BJ (cell line): Measurements from ENCODE around the gene CHCHD6. TPM values are rescaled to one million over a fixed set of nuclear protein-coding genes. Genes with fewer than 3 reads are reported as not detected.

ENCODE experiments used
- CTCF ChIA-PET: fragments of 350-600 bp; formaldehyde crosslinking; extraction: SDS; loops from one replicate; lab custom pipeline; 2021; ENCODE audit warnings: antibody characterized with exemption, inconsistent platforms; lab: Yijun Ruan, JAX
- POLR2A ChIA-PET: fragments of 300-600 bp; sonication (Branson Sonifier 250); formaldehyde crosslinking; extraction: SDS; loops from one replicate; lab custom pipeline; 2021; ENCODE audit warnings: antibody characterized with exemption; lab: Charles Lee
- DNase-seq: peaks from one replicate; pipeline ENCODE4 v3.0.0-alpha.2; 2011; ENCODE audit warnings: low read depth
- H3K27me3 ChIP-seq: 2 replicates; pipeline ENCODE4 v1.6.0; 2011; ENCODE audit warnings: low read length; ENCODE audit not compliant: control insufficient read depth, insufficient read depth
- H3K36me3 ChIP-seq: 2 replicates; pipeline ENCODE4 v1.5.1; 2011; ENCODE audit warnings: low read length; ENCODE audit not compliant: control insufficient read depth, insufficient read depth
- H3K4me3 ChIP-seq: 2 replicates; pipeline ENCODE4 v1.5.1; 2011; ENCODE audit warnings: low read depth, mild to moderate bottlenecking, control low read depth, low read length
- CTCF ChIP-seq: IDR thresholded peaks from 2 replicates; pipeline ENCODE4 v1.5.1; 2011; ENCODE audit warnings: low read depth, mild to moderate bottlenecking, control low read depth, inconsistent platforms, low read length, moderate library complexity; ENCODE audit not compliant: insufficient read depth
- polyA plus RNA-seq: library from polyadenylated mRNA; depleted of rRNA; stranded (reverse); fragments of >200 nt; gene quantifications from 2 replicates; pipeline ENCODE4 v1.2.3, GENCODE V29; 2011

The CHCHD6 gene
- polyA plus RNA-seq, 1 experiment = 23.7 TPM

DNA sequence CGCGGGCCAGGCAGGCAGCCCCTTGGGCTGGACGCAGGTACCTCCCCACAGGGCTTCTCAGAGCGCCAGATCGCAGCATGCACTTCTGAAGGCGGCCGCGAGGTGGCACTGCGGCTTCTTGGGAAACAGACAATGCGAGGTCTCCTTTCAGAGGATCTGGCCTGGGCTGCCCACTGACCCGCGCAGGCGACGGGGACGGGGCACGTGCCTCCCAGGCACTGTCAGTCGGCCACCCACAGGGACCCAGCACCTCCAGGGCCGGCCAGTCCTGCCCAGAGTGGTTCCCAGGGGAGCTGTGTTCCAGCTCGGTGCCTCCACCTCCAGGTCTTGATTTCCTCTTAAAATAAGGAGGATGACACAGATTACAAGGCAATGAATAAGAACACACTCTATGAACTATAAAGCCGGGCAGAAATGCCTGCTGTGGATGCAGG is 24.7 kb upstream of the CHCHD6 start:
- peak; percentile 97 for TF ChIP-seq CTCF
- peaks cover 6% of the 10 kb centered on the region for H3K27me3 ChIP-seq
- DNase-seq = no peak
- no peaks in the 10 kb centered on the region for H3K36me3 ChIP-seq
- H3K4me3 ChIP-seq = no peak overlapping the region
- ChIA-PET CTCF (interaction anchor here (0.6 to 6.0 kb wide), 37 partner anchors 8 to 1320 kb away, joined by 3 to 61 read pairs (median 4); partner anchors contain the start of genes CHST13 and PLXNA1), POLR2A (no interaction called here)

GRCh38 chr3:126679831-126680666 is 24.0 kb upstream of the CHCHD6 start:
- DNase-seq = no peak
- TF ChIP-seq CTCF = no peak
- Histone ChIP-seq H3K27me3 (peaks cover 5% of the 10 kb centered on the region), H3K36me3 (no peaks in the 10 kb centered on the region), H3K4me3 (no peak overlapping the region)
- ChIA-PET POLR2A (no interaction called here), CTCF (interaction anchor here (0.6 to 6.0 kb wide), 33 partner anchors 9 to 1320 kb away, joined by 3 to 61 read pairs (median 6); partner anchors contain the start of gene CHST13)

DNA sequence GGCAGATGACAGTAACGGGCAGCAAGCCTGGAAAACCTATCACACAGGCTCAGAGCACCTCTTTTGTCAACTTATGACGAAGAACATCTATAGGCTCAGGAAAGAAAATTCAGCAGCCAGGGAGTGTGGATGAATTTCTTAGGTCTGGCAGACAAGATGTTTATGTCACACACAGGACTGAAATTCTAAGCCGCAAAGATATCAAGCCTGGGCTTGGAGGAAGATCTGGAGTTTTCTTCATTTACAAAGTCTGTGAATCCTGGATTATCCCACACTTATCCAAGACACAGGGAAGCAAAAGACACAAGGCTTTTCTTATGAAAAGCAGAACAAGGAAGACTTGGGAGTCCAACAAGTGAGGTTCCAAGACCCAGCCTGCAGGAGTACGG is 23.4 kb upstream of the CHCHD6 start:
- peaks cover 4% of the 10 kb centered on the region for H3K27me3 ChIP-seq
- TF ChIP-seq CTCF = no peak
- ChIA-PET CTCF (interaction anchor here (1.1 to 6.0 kb wide), 18 partner anchors 9 to 868 kb away, joined by 3 to 61 read pairs (median 6); partner anchors contain the start of gene CHST13), POLR2A (no interaction called here)
- no peak overlapping the region for H3K4me3 ChIP-seq
- no peaks in the 10 kb centered on the region for H3K36me3 ChIP-seq
- no peak for DNase-seq

- no peak for DNase-seq
- H3K27me3 ChIP-seq = peaks cover 1% of the 10 kb centered on the region; the same call in 1 of the 2 replicates
- ChIA-PET CTCF (interaction anchor here (0.7 to 6.0 kb wide), 7 partner anchors 13 to 866 kb away, joined by 3 to 57 read pairs (median 3); partner anchors contain the start of gene PLXNA1), POLR2A (no interaction called here)
- no peaks in the 10 kb centered on the region for H3K36me3 ChIP-seq
- TF ChIP-seq CTCF = no peak
- H3K4me3 ChIP-seq = no peak overlapping the region
Measured at GRCh38 chr3:126682009-126682408, 22.0 kb upstream of the CHCHD6 start.

DNA sequence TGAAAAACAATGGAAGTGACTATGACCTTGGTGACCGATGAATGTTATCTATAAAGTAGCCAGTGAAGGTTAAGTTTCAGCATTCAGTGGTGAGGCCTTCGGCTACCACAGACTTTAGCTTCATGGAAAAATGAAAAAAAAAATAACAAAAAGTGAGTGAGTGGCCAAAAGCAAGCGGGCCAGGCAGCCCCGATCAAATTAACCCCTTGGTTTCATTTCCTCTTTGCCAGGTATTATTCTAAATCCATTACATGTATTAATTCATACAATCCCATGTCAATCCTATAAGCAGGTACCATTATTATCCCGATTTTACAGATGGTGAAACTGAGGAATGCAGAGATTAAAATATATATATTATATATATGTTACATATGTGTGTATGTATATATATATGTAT is 21.0 kb upstream of the CHCHD6 start:
- Histone ChIP-seq H3K4me3 (no peak overlapping the region), H3K27me3 (peaks cover 1% of the 10 kb centered on the region; the same call in 1 of the 2 replicates), H3K36me3 (no peaks in the 10 kb centered on the region)
- TF ChIP-seq CTCF = no peak
- ChIA-PET POLR2A (no interaction called here), CTCF (interaction anchor here (0.8 to 2.3 kb wide), 6 partner anchors 11 to 861 kb away, joined by 3 to 7 read pairs (median 4); no protein-coding TSS in a partner anchor)
- DNase-seq = no peak
